AG10803 (cell line): ENCODE data around the gene TLE2.

Source experiments
- DNase-seq: peaks from one replicate; pipeline ENCODE4 v3.0.0; 2010; ENCODE audit warnings: low read depth
- H3K4me3 ChIP-seq: 2 replicates; pipeline ENCODE4 v1.5.1; 2011; ENCODE audit warnings: mild to moderate bottlenecking, low read length, control low read depth
- TF ChIP-seq, protein P1 (sequence below): conservative IDR thresholded peaks from 2 replicates; pipeline ENCODE4 v1.5.1; 2011; ENCODE audit warnings: mild to moderate bottlenecking, low read length, control low read depth, inconsistent platforms

Gene TLE2

DNA sequence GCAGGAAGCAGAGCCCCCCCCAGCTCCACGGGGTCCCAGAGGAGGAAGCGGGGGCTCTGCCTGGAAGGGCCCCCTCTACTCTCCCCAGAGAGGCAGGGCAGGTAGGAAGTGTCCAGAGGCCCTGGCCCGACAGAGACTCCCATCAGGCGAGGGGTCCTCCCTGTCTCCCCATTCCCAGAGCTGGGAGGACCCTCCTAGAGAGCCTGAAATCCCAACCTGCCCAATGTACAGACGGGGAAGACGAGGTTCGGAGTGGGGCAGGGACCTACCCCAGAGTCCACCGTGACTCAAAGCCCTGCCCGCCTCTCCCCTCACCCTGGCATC, 1.1 kb downstream of the TLE2 start:
- TF ChIP-seq, protein P1, sequence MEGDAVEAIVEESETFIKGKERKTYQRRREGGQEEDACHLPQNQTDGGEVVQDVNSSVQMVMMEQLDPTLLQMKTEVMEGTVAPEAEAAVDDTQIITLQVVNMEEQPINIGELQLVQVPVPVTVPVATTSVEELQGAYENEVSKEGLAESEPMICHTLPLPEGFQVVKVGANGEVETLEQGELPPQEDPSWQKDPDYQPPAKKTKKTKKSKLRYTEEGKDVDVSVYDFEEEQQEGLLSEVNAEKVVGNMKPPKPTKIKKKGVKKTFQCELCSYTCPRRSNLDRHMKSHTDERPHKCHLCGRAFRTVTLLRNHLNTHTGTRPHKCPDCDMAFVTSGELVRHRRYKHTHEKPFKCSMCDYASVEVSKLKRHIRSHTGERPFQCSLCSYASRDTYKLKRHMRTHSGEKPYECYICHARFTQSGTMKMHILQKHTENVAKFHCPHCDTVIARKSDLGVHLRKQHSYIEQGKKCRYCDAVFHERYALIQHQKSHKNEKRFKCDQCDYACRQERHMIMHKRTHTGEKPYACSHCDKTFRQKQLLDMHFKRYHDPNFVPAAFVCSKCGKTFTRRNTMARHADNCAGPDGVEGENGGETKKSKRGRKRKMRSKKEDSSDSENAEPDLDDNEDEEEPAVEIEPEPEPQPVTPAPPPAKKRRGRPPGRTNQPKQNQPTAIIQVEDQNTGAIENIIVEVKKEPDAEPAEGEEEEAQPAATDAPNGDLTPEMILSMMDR: no peak
- no peak for DNase-seq
- H3K4me3 ChIP-seq: no peak overlapping the region

DNA sequence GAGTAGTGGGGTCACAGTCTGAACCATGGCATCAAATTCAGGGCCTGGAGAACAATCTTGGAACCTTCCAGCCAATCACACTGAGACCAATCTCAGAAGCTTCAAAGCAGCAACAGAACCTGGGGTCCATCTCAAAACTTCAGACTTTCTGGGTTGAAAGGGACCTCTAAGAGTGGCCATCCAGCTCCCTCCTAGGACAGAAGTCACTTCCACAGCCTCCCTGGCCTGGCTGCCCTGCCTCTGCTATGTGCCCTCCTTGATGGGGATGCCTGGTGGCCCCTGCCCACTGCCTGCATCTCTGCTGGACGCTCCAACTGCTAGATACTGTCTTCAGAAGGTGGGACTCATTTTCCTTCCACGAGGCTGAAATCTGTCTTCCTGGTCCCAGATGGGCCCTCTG, 1.8 kb downstream of the TLE2 start:
- no peak for DNase-seq
- TF ChIP-seq, protein P1: no peak
- no peak overlapping the region for H3K4me3 ChIP-seq

DNA sequence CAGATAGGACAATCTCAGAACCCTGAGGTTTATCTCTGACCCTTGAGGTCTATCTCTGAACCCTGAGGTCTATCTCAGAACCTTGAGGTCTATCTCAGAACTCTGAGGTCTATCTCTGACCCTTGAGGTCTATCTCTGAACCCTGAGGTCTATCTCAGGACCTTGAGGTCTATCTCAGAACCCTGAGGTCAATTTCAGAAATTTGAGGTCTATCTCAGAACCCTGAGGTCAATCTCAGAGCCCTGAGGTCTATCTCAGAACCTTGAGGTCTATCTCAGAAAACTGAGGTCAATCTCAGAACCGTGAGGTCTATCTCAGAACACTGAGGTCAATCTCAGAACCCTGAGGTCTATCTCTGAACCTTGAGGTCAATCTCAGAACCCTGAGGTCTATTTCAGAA, 2.3 kb downstream of the TLE2 start:
- DNase-seq: no peak
- no peak overlapping the region for H3K4me3 ChIP-seq

DNA sequence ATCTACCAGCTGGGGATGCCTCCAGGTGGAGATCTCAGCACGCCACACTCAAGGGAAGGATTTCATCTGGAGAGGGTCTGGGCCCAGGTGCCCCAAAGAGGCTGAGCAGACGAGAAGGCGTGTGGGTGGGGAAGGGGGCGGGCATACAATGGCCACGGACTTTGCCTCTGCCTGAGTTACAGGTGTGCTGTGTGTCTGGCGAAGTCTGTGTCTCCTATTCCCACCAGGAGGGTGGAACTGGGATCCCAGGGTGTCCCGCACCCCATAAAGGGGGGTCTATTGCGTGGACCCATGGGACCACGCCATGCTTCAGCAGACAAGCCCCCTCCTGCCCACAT, 3.6 kb downstream of the TLE2 start:
- no peak overlapping the region for H3K4me3 ChIP-seq
- TF ChIP-seq, protein P1: no peak
- DNase-seq: no peak

More for the DNA sequence above, 2.3 kb downstream of the TLE2 start:
- TF ChIP-seq, protein P1: no peak

DNA sequence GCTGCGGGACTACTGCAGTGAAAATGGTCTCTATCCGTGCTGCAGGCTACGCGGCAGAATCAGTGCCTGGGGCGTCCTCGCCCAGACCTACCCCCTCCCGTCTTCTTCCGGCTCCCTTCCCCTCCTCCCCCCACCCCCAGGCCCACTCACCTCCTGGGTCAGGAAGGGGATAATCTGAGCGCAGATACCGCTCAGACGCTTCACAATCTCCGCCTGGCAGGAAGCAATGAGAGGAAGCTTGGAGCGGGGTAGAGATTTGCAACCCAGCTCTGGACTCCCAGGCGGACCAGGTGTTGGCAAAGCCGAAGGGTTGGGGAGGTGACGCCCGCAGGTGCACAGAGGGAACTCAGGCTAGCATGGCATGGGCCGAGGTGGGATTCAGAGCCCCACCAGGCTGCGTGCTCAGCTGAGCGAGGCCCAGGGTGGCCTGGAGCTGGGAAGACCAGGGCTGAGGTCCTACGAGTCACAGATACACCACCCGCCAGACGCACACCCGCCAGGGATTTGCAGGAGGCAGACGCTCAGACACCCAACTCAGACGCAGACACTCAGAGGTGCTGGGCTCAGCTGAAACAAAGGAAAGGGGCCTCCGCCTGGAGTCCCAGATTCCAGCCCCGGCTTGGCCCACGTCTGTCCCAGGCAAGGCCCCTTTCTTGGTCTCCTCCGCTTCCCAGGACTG, 4.1 kb downstream of the TLE2 start:
- DNase-seq: no peak
- TF ChIP-seq, protein P1: no peak
- H3K4me3 ChIP-seq: no peak overlapping the region

DNA sequence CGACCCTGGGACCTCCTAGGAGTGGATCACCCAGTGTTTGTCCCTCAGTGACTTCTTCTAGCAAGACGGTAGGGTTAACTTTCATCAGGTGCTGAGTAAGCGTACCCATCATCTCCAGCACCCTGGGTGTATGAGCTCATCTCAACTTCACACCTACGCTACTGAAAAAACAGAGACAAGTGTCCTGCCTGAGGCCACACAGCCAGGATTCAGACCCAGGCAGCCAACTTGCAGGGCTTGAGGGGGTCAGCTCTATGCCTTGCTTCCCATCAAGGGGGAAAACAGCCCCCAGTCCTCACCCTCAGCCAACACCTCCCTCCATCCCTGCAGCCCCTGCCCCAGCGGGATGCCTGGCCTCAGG, 4.6 kb downstream of the TLE2 start:
- TF ChIP-seq, protein P1: no peak
- no peak overlapping the region for H3K4me3 ChIP-seq

DNA sequence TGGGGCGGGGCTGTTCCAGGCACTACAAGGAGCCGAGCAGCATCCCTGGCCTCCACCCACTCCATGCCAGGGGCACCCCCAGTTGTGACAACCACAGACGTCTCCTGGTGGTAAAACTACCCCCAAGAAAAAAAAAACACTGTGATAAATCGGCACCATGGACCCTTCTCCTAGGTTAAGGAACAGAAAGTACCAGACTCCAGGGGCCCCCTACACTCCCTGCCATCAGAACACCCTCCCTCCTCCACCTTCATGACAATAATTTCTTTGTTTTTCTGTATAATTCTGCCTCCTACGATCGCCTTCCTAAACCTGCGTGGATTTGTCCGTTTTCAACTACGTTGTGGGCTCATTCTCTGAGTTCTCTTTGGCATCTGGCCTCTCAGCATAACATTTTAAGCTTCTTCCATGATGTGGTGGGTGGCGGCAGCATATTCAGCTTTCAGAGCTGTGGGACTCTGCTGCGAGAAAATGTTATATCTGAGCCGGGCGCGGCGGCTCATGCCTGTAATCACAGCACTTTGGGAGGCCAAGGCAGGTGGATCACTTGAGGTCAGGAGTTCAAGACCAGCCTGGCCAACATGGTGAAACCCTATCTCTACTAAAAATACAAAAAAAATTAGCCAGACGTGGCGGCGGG, 8.6 kb downstream of the TLE2 start:
- DNase-seq: no peak
- no peak overlapping the region for H3K4me3 ChIP-seq
- TF ChIP-seq, protein P1: no peak

More for the DNA sequence above, 4.6 kb downstream of the TLE2 start:
- DNase-seq: no peak
